Measurements from ENCODE around the gene AGPS.
"Not testable (repeated sequence)": the region's sequence is repeated elsewhere in the genome, so short reads cannot be mapped to it uniquely, and the experiment has no call there.

The AGPS gene

DNA sequence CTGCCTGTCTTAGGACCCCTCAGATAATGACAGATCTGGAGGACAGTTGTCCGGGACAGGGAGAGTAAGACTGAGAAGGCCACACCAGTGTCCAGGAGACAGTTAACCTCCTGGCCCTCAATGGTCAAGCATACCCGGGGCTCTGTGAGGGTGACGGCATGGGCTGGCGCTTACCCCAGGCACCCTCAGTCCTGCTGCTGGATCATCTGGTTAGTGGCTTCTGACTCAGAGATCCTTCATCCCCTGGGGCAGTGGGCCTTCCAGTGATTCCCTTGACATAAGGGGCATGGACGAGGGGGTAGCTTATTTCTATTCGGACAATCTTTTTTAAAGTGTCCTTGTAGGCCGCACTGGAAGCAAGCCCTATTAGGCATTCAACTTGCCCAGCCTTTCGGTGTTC lies 18.1 kb downstream of the AGPS start:
- in situ Hi-C loops (cut with MboI; ENCODE audit: low sequenced_read_pairs), result not testable (repeated sequence)

- in situ Hi-C loops (cut with MboI; ENCODE audit: low sequenced_read_pairs), result no loop called here
These were observed 21.1 kb downstream of the AGPS start for GRCh38 chr2:177413703-177414102.

DNA sequence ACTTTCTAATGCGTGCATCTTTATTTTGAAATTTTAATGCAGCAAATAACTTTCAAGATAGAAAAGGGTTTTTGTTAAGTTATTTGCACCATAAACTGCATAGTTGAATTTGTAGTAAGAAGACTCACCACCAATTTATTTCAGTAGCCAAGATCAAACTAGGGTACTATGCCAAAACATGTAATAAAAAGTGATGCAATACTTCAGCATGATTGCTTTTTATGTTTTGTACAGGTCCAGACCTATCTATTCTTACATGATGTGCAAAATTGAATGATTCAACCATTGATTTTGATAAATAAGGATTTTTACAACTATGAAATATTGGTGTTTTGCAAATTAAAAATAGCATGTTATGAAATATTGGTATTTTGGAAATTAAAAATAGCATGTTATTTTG lies 26.7 kb downstream of the AGPS start:
- in situ Hi-C loops (cut with MboI; ENCODE audit: low sequenced_read_pairs), result no loop called here

DNA sequence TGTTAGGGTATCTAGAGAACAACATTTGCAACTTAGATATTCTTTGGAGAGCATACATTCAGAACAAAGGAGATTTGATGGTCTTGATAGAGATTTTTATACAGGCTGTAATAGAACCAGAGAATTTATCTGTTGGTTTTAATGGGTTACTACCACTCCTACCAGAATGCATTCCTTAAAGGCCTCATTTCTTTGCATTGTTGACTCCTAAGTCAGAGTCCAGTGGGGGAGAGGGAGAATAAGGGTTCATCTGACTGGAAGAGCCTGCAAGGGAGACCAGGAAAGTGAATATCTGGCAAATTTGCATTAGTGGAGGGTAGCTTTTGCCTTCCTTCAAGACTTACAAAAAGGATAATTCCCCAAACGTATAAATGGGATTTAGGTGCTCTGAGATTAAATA lies 29.7 kb downstream of the AGPS start:
- in situ Hi-C loops (cut with MboI; ENCODE audit: low sequenced_read_pairs), result no loop called here

DNA sequence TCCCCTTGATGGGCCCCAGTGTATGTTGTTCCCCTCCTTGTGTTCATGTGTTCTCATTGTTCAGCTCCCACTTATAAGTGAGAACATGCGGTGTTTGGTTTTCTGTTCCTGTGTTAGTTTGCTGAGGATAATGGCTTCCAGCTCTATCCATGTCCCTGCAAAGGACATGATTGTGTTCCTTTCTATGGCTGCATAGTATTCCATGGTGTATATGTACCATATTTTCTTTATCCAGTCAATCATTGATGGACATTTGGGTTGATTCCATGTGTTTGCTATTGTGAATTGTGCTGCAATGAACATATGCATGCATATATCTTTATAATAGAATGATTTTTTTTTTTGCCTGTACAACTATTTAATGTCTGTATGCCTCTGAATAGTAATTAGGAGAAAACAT lies 31.5 kb downstream of the AGPS start:
- in situ Hi-C loops (cut with MboI; ENCODE audit: low sequenced_read_pairs), result not testable (repeated sequence)

DNA sequence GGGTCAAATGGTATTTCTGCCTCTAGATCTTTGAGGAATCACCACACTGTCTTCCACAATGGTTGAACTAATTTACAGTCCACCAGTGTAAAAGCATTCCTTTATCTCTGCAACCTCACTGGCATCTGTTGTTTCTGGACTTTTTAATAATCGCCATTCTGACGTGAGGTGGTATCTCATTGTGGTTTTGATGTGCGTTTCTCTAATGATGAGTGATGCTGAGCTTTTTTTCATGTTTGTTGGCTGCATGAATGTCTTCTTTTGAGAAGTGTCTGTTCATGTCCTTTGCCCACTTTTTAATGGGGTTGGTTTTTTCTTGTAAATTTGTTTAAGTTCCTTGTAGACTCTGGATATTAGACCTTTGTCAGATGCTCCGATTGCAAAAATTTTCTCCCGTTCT lies 32.0 kb downstream of the AGPS start:
- in situ Hi-C loops (cut with MboI; ENCODE audit: low sequenced_read_pairs), result not testable (repeated sequence)

DNA sequence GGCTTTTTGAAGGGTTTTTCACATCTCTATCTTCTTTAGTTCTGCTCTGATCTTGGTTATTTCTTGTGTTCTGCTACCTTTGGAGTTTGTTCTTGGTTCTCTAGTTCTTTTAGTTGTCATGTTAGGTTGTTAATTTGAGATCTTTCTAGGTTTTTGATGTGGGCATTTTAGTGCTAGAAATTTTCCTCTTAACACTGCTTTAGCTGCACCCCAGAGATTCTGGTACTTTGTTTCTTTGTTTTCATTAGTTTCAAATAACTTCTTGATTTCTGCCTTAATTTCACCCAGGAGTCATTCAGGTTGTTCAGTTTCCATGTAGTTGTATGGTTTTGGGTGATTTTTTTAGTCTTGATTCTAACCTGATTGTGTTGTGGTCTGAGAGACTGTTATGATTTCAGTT lies 34.7 kb downstream of the AGPS start:
- in situ Hi-C loops (cut with MboI; ENCODE audit: low sequenced_read_pairs), result no loop called here

DNA sequence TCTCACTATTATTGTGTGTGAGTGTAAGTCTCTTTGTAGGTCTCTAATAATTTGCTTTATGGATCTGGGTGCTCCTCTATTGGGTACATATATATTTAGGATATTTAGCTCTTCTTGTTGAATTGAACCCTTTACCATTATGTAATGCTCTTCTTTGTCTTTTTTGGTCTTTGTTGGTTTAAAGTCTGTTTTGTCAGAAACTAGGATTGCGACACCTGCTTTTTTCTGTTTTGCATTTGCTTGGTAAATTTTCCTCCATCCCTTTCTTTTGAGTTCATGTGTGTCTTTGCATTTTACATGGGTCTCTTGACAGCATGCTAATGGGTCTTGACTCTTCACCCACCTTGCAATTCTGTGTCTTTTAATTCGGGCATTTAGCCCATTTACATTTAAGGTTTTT lies 35.4 kb downstream of the AGPS start:
- in situ Hi-C loops (cut with MboI; ENCODE audit: low sequenced_read_pairs), result not testable (repeated sequence)

DNA sequence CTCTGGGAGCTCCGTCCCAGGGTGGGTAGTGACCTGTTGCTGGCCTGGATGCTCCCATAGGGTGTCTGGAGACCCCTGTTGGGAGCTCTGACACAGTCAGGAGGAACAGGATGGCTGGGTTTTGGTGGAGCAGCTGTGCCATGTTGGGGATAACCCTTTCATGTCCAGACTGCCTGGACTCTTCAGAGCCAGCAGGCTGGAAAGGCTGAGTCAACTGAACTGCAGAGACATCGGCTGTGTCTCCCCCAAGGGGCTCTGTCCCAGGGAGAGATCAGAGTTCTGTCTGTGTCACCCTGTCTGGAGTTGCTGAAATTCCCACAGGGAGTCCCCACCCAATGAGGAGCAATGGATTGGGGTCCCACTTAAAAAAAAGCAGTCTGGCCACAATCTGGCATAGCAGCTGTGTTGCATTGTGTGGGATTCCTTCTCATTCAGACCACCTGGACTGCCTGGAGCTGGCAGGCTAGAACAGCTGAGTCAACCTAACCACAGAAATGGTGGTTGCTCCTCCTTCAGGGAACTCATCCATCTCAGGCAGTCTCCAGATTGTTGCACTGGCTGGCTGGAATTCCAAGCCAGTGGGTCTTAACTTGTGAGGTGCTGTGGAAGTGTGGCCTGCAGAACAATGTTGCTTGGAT lies 37.2 kb downstream of the AGPS start:
- in situ Hi-C loops (cut with MboI; ENCODE audit: low sequenced_read_pairs), result no loop called here

GRCh38 chr2:177430411-177430810 lies 37.8 kb downstream of the AGPS start:
- in situ Hi-C loops (cut with MboI; ENCODE audit: low sequenced_read_pairs), result no loop called here

DNA sequence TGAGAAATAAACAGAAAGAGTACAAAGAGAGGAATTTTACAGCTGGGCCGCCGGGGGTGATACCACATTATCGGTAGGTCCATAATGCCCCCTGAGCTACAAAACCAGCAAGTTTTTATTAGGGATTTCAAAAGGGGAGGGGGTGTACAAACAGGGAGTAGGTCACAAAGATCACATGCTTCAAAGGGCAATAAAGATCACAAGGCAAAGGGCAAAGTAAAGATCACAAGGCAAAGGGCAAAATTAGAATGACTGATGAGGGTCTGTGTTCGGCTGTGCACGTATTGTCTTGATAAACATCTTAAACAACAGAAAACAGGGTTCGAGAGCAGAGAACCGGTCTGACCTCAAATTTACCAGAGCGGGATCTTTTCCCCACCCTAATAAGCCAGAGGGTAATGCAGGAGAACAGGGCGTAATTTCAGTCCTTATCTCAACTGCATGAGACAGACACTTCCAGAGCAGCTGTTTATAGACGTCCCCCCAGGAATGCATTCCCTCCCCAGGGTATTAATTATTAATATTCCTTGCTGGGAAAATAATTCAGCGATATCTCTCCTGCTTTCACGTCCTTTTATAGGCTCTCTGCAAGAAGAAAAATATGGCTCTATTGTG lies 38.6 kb downstream of the AGPS start:
- in situ Hi-C loops (cut with MboI; ENCODE audit: low sequenced_read_pairs), result not testable (repeated sequence)

- in situ Hi-C loops (cut with MboI; ENCODE audit: low sequenced_read_pairs), result no loop called here
These were observed 40.1 kb downstream of the AGPS start for GRCh38 chr2:177432703-177433102.

DNA sequence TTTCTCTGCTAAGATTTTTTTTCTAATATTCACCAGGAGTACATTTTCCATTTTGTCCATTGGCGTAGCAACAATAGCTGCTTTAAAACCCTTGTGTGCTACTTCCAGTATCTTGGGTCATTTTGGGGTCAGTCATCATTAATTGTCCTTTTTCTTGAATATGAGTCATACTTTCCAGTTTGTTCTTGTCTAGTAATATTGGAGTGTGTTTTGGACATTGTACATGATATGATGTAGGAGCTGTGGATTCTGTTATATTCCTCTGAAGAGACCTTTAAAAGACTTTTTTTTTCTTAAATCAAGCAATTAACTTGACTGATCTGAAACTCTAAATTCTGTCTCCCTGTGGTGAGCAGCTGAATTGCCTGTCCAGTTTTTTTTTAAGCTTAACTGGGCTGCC lies 40.8 kb downstream of the AGPS start:
- in situ Hi-C loops (cut with MboI; ENCODE audit: low sequenced_read_pairs), result no loop called here

GRCh38 chr2:177434475-177434874 lies 41.9 kb downstream of the AGPS start:
- in situ Hi-C loops (cut with MboI; ENCODE audit: low sequenced_read_pairs), result no loop called here

- in situ Hi-C loops (cut with MboI; ENCODE audit: low sequenced_read_pairs), result no loop called here
These were observed 52.6 kb downstream of the AGPS start for GRCh38 chr2:177445200-177445599.

GRCh38 chr2:177448031-177448430 lies 55.5 kb downstream of the AGPS start:
- in situ Hi-C loops (cut with MboI; ENCODE audit: low sequenced_read_pairs), result no loop called here

DNA sequence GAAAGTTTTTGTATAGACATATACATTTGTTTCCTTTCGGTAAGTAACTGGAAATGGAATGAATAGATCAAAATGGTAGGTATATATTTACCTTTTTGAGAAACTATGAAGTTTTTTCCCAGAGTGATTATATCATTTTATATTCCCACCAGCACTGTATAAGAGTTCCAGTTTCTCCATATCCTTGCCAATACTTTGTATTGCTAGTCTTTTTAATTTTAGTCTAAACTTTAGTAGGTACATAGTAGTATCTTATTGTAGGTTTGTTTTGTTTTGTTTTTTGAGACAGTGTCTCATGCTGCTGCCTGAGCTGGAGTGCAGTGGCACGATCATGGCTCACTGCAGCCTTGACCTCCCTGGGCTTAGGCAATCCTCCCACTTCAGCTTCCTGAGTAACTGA lies 56.6 kb downstream of the AGPS start:
- in situ Hi-C loops (cut with MboI; ENCODE audit: low sequenced_read_pairs), result no loop called here

- in situ Hi-C loops (cut with MboI; ENCODE audit: low sequenced_read_pairs), result no loop called here
These were observed 62.6 kb downstream of the AGPS start for GRCh38 chr2:177455187-177455586.

DNA sequence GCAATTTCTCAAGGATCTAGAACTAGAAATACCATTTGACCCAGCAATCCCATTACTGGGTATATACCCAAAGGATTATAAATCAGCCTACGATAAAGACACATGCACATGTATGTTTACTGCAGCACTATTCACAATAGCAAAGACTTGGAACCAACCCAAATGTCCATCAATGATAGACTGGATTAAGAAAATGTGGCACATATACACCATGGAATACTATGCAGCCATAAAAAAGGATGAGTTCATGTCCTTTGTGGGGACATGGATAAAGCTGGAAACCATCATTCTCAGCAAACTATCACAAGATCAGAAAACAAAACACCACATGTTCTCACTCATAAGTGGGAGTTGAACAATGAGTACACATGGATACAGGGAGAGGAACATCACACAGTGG lies 67.2 kb downstream of the AGPS start:
- in situ Hi-C loops (cut with MboI; ENCODE audit: low sequenced_read_pairs), result not testable (repeated sequence)

- in situ Hi-C loops (cut with MboI; ENCODE audit: low sequenced_read_pairs), result no loop called here
These were observed 68.5 kb downstream of the AGPS start for GRCh38 chr2:177460973-177461585.

GRCh38 chr2:177464549-177464948 lies 72.0 kb downstream of the AGPS start:
- in situ Hi-C loops (cut with MboI; ENCODE audit: low sequenced_read_pairs), result no loop called here

- in situ Hi-C loops (cut with MboI; ENCODE audit: low sequenced_read_pairs), result no loop called here
These were observed 73.0 kb downstream of the AGPS start for GRCh38 chr2:177465400-177466138.

Measured in HL-60/S4 treated with phorbol 12-myristate 13-acetate at 8.2 ng/mL for 4 days and 3 days (cell line).